Activated CD4-positive, alpha-beta T cell treated with anti-CD3 and anti-CD28 coated beads, Interleukin-2, amount 50 U/mL, for 48 hours (primary cell): ENCODE results near the gene NDUFS4.
"Not testable (repeated sequence)": the region's sequence is repeated elsewhere in the genome, so short reads cannot be mapped to it uniquely, and the experiment has no call there.

Experiments
- DNase-seq, 2 experiments: peaks; one replicate each; pipeline ENCODE4 v3.0.0-alpha.2; 2020

The NDUFS4 gene

GRCh38 chr5:53560506-53561191 is at the start of gene NDUFS4:
NDUFS4 (plus strand) TSS chr5:53560639; CDS start chr5:53560663, 24 bp downstream.
- DNase-seq, result peak; percentile 84 to 89

GRCh38 chr5:53512539-53512938 is 47.9 kb upstream of the NDUFS4 start:
- DNase-seq, result no peak

GRCh38 chr5:53515988-53516387 is 44.5 kb upstream of the NDUFS4 start:
- no peak for DNase-seq

GRCh38 chr5:53520813-53521212 is 39.6 kb upstream of the NDUFS4 start:
- DNase-seq, result no peak

- no peak for DNase-seq
These were observed 22.7 kb upstream of the NDUFS4 start for GRCh38 chr5:53537711-53538110.

GRCh38 chr5:53540739-53541138 is 19.7 kb upstream of the NDUFS4 start:
- DNase-seq, result not testable (repeated sequence)

GRCh38 chr5:53541859-53542258 is 18.6 kb upstream of the NDUFS4 start:
- DNase-seq, result no peak

- no peak for DNase-seq
These were observed 17.5 kb upstream of the NDUFS4 start for GRCh38 chr5:53542926-53543325.

- DNase-seq, result no peak
These were observed 17.0 kb upstream of the NDUFS4 start for GRCh38 chr5:53543401-53543800.

- no peak for DNase-seq
These were observed 14.7 kb upstream of the NDUFS4 start for GRCh38 chr5:53545744-53546143.

GRCh38 chr5:53547226-53547625 is 13.2 kb upstream of the NDUFS4 start:
- no peak for DNase-seq

- not testable (repeated sequence) for DNase-seq
These were observed 11.9 kb upstream of the NDUFS4 start for GRCh38 chr5:53548501-53548900.

GRCh38 chr5:53549792-53550191 is 10.6 kb upstream of the NDUFS4 start:
- no peak for DNase-seq

GRCh38 chr5:53552561-53552960 is 7.9 kb upstream of the NDUFS4 start:
- no peak for DNase-seq

GRCh38 chr5:53554444-53554843 is 6.0 kb upstream of the NDUFS4 start:
- DNase-seq, result no peak

- DNase-seq, result no peak
These were observed 5.3 kb upstream of the NDUFS4 start for GRCh38 chr5:53555160-53555559.

GRCh38 chr5:53556001-53556400 is 4.4 kb upstream of the NDUFS4 start:
- no peak for DNase-seq

- no peak for DNase-seq
These were observed 3.1 kb upstream of the NDUFS4 start for GRCh38 chr5:53557386-53557785.

GRCh38 chr5:53558966-53559365 is 1.5 kb upstream of the NDUFS4 start:
- DNase-seq, result no peak

GRCh38 chr5:53560028-53560427 is 411 bp upstream of the NDUFS4 start:
- DNase-seq, result no peak

GRCh38 chr5:53568401-53568800 is 8.0 kb downstream of the NDUFS4 start:
- no peak for DNase-seq

- no peak for DNase-seq
These were observed 8.4 kb downstream of the NDUFS4 start for GRCh38 chr5:53568871-53569270.

- DNase-seq, result no peak
These were observed 9.0 kb downstream of the NDUFS4 start for GRCh38 chr5:53569453-53569852.

- DNase-seq, result no peak
These were observed 11.0 kb downstream of the NDUFS4 start for GRCh38 chr5:53571403-53571802.

- no peak for DNase-seq
These were observed 14.7 kb downstream of the NDUFS4 start for GRCh38 chr5:53575101-53575500.
